Fibroblast of villous mesenchyme (primary cell): Measurements from ENCODE around the gene ZSWIM1. TPM values are rescaled to one million over a fixed set of nuclear protein-coding genes. Genes with fewer than 3 reads are reported as not detected.

Experiments
- DNase-seq: peaks from one replicate; pipeline ENCODE4 v3.0.0-alpha.2; 2010; ENCODE audit warnings: low read depth
- H3K4me3 ChIP-seq: 2 replicates; pipeline ENCODE4 v1.5.1; 2011; ENCODE audit warnings: low read depth, mild to moderate bottlenecking, low read length
- CTCF ChIP-seq: IDR thresholded peaks from 2 replicates; pipeline ENCODE4 v1.5.1; 2012; ENCODE audit warnings: low read depth, mild to moderate bottlenecking, low read length; ENCODE audit not compliant: insufficient read depth
- total RNA-seq: library from RNA; depleted of rRNA; stranded (reverse); fragments of >200 nt; gene quantifications from 2 replicates; pipeline ENCODE4 v1.2.3, GENCODE V29; 2012

ZSWIM1 gene
- total RNA-seq, 1 donor, result 9.1 TPM

- no peak overlapping the region for H3K4me3 ChIP-seq
- DNase-seq, result no peak
- no peak for TF ChIP-seq CTCF
Observed at GRCh38 chr20:45853484-45853883, 27.5 kb upstream of the ZSWIM1 start.

- peak within 1 kb of the TSS; percentile 81 for H3K4me3 ChIP-seq
- no peak for TF ChIP-seq CTCF
- peak; percentile 100 for DNase-seq
Observed at GRCh38 chr20:45857114-45857881, 23.7 kb upstream of the ZSWIM1 start, which contains the start of the genes ACOT8 and ZSWIM3. Gene ACOT8 (minus strand): TSS chr20:45857392. CDS start chr20:45857315, 77 bp downstream. Gene ZSWIM3 (plus strand): TSS chr20:45857614. CDS start chr20:45857826, 212 bp downstream.

GRCh38 chr20:45857882-45858216, 23.2 kb upstream of the ZSWIM1 start:
- TF ChIP-seq CTCF, result no peak
- DNase-seq, result no peak
- peak overlapping the region; percentile 81 for H3K4me3 ChIP-seq

- no peak overlapping the region for H3K4me3 ChIP-seq
- no peak for DNase-seq
- TF ChIP-seq CTCF, result no peak
Observed at GRCh38 chr20:45859916-45860315, 21.1 kb upstream of the ZSWIM1 start.

- H3K4me3 ChIP-seq, result no peak overlapping the region
- TF ChIP-seq CTCF, result no peak
- DNase-seq, result peak; percentile 47
Observed at GRCh38 chr20:45860560-45861220, 20.3 kb upstream of the ZSWIM1 start.

- no peak overlapping the region for H3K4me3 ChIP-seq
- no peak for TF ChIP-seq CTCF
- DNase-seq, result peak; percentile 22
Observed at GRCh38 chr20:45861221-45862075, 19.6 kb upstream of the ZSWIM1 start.
